ENCODE data around the gene ATG101.

ATG101 gene

DNA sequence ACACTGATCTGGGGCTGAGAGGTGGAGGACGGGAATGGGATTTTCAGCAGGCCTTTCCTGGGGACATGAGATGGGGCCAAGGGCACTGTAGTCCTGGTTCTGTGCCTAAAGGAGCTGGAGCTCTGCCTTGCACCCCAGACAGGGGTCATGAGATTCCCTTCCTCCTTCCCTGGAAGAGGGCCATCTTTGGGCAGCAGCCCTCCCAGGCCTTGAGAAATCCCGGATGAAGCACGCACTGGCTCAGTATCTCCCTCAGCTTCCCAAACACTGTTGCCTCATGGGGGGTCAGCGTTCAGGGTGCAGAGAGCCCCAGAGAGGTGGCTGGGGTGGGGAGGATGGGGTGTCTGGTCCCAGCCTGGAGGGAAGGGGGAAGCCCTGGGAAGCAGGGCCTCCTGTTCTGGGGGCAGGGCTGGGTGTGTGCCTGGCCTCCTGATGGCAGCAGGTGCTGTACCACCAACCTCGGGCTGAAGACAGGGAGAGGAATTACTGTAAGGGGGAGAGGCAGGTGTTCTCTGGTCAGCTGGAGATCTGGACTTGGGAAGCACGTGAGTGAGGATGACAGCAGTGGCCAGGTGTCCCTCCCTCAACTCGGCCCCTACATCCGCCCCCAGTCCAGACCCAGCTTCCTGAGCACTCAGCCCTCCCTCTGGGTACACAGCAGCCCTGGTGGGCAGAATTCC lies 26.9 kb upstream of the ATG101 start:
- no peak for DNase-seq

DNA sequence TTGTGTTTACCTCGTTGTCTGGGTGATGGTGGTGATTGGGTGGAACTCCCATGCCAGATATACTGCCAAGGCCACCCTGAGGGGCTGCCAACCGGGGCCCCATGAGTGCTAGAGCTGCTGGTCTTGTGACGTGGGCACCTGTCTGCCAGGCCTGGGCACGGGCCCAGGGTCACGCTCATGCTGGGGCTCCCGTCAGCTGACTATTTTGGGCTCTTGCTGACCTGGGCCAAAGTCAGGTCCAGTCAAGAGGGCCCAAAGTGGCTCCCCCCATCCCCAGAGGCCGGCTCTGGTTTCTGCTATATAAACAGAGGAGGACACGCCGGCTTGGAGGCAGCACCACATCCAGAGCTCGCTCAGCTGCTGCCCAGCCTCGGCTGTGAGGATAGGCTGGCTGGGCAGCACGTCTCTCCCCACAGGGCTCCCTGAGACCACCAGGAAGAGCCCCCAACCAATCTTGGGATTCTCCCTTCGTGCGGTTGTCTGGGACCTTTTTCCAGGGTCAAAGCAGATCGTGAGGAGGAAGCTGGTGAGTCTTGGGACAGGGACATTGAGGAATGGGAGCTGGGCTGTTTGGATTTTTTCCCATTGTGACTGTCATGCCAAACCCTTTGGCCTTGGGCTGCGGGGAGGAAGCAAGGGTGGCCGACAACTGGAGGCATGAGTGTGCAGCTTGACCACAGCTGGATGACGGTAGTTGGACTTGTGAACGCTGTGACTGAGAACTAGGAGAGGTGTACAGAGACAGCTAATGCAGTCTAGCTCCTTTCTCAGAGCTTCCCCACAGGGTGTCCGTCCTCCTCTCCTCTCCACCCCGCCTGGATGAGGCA lies 26.2 kb upstream of the ATG101 start:
- no peak for DNase-seq

DNA sequence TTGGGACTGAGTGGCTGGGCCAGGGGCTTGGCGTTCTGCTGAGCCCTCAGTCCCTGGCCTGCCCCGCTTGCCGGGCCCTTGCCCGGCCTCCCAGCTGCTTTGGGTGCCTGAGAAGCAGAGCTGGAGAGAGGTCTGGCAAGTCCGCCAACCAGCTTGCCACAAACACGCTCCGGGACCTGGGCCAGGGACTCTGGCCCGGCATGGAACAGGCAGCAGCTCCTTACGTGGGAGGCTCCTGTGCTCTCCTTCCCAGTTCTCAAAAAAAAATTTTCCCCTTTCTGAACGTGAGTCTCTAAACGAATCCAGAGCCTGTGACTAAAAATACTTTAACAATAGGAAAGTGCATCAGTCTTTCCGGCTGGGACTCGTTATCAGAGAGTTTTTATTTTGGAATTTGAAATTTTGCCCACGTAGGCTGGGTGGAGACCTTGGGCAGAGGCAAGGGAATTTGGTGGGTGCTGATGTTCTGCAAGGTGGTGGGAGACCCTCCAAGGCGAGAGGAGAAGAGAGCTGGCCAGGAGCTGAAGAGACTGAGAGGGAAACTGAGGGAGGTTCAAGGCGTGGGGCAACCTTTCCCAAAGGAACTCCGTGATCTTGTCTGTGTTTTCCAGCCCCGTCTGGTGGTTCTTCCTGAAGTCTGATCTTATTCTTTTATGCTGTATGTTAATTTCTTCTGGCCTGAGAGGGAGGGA lies 25.3 kb upstream of the ATG101 start:
- DNase-seq: no peak

DNA sequence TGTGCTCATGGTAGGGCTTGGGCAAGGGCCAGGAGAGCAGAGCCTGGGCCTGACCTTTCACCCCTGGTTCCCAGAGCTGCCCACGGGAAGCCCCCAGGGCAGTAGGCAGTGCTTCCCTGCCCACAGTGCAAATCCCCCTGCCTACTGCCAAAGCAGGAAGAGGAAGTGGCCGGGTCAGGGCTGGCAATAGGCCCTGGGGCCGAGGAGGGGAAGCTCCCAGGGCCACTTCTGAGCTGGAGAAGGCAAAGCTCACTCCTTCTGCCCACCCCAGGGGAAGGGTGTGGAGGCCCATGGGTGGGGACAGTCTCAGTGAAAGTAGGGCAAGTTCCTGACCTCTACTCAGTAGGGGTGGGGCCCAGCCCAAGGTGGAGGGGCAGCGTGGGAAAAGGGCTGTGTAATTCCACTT lies 24.0 kb upstream of the ATG101 start:
- DNase-seq: no peak

DNA sequence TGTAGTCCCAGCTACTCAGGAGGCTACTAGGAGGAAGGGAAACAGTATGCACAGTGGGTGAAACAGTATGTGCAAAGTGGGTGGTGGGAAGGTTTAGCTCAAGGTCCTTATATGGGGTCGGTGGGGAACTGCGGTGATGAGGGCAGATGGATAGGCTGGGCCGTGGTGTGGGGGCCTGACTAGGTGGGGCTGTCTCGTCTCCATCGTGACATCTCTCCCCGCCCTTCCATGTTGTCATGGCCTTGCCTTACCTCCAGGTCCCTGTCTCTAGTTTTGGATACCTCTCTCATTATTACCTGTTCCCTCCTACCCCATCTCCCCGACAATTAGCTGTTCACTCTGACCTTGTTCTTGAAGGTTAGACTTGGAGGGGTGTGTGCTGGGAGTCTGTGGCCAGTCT lies 22.9 kb upstream of the ATG101 start:
- DNase-seq: no peak

DNA sequence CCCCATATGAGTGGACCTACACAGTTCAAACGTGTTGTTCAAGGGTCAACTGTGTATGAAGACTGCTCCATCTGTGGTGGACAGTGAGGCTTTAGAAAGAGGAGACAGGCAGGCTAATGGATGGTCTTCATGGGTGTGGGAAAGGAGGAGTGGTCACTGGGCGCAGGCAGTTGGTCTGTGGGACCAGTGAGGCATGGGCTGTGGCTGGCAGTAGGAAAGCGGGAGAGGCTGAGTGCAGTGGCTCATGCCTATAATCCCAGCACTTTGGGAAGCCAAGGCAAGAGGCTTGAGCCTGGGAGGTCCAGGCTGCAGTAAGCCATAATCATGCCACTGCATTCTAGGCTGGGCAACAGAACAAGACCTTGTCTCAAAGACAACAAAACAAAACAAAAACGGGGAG lies 20.5 kb upstream of the ATG101 start:
- no peak for DNase-seq

DNA sequence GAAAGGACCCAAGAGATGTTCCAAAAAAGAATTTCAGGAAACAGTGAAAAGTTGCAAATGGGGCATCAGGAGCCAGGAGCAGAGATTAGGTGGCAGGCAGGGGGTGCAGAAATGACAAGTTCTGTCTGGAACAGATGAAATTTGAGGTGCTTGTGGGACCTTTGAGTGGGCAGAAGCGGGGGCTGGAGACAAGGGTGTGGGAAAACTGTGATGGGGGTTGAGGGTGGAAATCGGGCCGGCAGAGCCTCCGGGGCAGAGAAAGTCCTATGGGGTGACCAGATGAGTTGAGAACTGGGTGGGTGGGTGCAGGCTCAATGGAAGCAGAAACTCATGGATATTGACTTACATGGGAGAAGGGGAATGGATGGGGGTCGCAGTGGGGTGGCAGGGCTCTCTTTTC lies 20.1 kb upstream of the ATG101 start:
- no peak for DNase-seq

DNA sequence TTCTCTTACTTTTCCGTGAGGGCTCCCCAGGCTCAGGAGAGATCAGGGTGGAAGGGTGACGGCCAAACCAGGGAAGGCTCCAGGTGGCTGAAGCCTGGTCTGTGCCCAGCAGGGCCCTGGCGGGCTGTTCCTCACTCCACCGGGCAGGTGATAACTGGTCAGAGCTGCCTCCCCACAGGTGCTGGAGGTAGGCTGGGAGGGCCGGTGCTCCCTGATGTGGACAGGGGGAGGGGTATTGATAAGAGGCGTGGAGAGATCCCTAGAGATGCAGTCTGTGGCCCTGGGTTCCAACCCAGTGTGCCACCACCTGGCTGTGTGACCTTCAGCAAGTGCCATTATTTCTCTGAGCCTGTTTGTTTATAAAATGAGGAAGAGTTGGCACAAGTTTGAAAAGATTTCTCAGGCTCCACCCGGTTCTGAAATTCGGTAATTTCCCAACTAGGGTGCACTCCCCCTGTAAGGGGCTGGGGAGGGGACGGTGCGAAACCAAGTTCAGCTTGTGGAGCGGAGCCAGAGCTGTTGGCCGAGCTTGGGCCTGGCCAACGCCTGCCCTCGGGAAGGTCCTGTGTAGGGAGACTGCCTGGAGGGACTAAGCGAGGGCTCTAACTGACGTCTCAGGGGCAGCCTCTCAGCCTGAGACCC lies 19.5 kb upstream of the ATG101 start:
- DNase-seq: no peak

DNA sequence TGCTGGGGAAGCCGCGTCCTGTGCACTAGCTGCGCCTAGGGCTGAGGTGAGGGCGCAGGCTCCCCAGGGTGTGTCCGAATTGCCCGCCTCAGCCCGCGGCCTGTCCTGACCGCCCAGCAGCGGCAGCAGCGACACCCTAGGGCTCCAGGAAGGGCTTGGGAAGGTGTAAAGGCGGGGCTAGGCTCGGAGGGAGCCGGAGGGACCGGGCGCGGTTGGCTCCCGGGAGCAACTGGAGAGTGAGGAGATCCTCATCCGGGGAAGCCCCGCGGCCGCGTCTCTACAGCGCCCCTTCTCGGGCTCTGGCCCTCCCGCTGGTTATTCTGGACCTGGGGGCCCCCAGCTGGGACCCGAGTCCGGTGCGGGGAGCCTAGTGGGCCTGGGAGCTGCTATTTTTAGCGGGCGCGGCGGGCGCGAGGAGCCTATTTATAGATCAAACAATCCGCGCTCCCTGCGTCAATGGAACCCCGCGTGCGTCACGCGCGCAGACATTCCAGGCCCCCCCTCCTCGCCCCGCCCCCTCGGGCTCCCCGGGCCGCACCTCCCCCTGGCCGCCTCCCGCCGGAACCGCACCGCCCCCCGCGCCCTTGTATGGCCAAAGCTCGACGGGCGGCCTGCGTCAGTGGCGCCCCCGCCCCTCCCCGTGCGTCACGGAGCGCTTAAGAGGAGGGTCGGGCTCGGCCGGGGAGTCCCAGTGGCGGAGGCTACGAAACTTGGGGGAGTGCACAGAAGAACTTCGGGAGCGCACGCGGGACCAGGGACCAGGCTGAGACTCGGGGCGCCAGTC lies 18.8 kb upstream of the ATG101 start, which contains the start of gene NR4A1:
Gene NR4A1, plus strand, starts transcription at position 685 of the 784 bp plus-strand sequence. CDS start 2,887 bp downstream, outside the sequence.
- peak; percentile 94 for DNase-seq

DNA sequence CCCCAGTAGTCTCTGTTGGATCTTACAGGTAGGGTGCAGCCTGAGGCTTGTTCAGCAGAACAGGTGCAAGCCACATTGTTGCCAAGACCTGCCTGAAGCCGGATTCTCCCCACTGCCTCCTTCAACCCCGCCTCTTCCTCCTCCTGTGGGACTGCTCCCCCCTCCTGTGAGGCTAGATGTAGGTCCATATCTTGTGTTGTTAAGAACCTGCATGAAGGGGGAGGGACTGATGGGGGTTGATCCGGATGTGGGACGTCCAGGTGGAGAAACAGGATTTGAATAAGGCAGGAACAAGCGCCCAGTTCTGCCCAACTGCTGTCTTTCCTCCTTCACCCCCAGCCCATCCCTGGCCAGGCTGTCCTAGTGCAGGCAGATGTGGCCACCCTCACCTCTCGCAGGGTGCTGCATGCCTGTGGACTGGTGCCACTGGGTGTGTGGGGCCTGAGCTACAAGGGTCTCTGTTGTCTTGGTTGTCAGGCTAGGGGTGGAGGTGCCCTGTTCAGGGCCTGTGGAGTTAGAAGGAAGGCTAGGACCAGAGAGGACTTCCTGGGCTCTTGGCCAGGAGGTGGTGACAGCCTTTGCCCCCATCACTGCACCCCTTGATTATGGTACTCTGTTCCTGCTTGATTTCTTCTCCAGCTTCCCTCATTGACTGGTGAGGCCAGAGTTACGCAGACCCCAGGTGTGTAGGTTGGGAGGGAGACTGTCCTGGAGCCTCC lies 17.2 kb upstream of the ATG101 start:
- DNase-seq: no peak

DNA sequence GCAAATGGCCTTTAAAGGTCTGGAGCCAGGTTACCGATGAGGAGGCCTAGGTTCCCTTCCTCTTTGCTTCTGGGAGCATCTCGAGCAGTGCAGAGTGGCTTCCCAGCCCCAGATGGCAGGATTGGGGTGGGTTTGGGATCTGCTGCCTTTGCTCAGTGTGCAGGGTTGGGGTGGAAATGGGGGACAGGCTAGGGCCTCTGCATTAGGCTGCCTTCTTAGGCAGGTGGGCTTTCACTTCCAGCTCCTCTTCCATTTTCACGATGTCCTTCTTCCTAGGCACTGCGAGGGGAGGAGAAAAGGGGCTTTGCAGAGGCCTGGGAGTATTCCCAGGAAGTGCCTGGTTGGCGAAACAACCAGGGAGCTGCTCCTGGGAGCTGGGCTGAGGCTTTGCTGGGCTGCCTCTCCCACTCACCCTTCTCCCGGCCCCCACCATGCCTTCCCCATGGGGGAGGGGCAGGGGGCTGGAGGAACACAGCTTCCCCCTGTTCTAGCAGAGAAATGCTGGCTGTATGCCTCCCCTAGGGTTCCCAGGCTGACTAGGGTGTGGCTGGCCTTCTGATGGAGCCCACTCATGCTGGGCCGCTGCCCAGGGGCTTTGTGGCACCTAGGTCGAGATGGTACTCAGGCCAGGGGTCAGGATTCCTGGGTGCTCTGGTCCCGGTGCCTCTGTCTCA lies 16.1 kb upstream of the ATG101 start:
- DNase-seq: no peak

DNA sequence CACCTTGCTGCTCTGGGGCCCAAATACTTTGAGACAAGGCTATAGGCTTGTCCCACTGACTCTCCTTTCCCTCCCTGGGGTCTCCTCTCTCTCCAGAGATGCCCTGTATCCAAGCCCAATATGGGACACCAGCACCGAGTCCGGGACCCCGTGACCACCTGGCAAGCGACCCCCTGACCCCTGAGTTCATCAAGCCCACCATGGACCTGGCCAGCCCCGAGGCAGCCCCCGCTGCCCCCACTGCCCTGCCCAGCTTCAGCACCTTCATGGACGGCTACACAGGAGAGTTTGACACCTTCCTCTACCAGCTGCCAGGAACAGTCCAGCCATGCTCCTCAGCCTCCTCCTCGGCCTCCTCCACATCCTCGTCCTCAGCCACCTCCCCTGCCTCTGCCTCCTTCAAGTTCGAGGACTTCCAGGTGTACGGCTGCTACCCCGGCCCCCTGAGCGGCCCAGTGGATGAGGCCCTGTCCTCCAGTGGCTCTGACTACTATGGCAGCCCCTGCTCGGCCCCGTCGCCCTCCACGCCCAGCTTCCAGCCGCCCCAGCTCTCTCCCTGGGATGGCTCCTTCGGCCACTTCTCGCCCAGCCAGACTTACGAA lies 15.4 kb upstream of the ATG101 start:
- no peak for DNase-seq

DNA sequence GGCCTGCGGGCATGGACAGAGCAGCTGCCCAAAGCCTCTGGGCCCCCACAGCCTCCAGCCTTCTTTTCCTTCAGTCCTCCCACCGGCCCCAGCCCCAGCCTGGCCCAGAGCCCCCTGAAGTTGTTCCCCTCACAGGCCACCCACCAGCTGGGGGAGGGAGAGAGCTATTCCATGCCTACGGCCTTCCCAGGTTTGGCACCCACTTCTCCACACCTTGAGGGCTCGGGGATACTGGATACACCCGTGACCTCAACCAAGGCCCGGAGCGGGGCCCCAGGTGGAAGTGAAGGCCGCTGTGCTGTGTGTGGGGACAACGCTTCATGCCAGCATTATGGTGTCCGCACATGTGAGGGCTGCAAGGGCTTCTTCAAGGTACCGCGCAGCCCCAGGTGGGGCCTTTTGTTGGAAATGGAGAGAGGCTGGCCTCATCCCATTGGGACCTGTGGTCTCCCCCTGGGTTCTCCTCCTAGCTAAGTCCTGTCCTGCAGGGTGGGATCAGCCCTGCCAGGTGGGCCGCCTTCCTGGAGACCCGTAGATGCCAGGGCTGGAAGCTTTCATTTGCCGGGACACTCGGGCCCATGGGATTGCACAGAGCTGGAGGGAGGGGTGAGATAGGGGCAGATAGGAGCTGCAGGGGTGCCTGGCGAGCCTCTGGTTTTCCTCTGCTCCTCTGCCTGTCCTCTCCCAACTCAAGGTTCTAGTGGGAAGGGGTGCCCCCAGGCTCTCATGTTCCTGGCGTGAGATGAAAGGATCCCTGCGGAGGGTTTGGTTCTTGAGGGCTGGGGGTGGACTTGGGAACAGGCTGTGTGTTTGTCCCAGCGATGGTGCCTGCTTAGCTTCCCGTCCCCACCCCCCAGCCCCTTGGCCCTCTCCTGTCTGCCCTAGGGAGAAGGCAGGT lies 14.7 kb upstream of the ATG101 start:
- no peak for DNase-seq

DNA sequence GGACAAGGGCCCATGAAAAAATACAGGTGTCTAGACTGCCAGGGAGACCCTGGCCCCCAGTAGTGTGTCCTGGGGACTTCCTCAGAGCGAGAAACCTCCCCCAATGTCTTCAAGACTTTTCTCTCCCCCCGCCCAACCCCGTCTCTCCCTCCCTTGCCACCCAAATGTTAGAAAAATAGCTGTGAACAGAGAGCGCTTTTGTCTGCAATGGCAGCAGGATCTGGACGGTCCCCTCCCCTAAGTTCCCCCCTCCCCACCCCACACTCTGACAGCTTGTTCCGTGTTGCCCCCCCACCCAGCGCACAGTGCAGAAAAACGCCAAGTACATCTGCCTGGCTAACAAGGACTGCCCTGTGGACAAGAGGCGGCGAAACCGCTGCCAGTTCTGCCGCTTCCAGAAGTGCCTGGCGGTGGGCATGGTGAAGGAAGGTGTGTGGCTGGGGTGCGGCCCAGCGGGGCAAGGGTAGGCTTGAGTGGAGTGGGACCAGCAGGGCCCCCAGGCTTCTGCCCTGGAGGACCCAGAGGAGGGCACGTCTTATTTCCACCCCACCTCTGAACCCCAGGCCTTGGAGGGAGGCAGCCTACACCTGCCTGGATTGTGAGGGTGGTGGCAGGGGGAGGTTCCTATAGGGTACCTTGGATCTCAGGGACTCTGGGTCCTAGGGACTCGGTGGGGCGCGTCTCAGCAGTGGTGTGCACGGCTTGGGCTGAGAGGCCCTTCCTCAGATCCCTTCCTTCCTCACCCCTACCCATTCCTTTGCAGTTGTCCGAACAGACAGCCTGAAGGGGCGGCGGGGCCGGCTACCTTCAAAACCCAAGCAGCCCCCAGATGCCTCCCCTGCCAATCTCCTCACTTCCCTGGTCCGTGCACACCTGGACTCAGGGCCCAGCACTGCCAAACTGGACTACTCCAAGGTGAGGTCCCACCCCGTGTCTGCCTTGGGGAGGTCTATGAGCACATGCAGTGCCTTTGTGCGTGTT lies 13.8 kb upstream of the ATG101 start:
- no peak for DNase-seq

DNA sequence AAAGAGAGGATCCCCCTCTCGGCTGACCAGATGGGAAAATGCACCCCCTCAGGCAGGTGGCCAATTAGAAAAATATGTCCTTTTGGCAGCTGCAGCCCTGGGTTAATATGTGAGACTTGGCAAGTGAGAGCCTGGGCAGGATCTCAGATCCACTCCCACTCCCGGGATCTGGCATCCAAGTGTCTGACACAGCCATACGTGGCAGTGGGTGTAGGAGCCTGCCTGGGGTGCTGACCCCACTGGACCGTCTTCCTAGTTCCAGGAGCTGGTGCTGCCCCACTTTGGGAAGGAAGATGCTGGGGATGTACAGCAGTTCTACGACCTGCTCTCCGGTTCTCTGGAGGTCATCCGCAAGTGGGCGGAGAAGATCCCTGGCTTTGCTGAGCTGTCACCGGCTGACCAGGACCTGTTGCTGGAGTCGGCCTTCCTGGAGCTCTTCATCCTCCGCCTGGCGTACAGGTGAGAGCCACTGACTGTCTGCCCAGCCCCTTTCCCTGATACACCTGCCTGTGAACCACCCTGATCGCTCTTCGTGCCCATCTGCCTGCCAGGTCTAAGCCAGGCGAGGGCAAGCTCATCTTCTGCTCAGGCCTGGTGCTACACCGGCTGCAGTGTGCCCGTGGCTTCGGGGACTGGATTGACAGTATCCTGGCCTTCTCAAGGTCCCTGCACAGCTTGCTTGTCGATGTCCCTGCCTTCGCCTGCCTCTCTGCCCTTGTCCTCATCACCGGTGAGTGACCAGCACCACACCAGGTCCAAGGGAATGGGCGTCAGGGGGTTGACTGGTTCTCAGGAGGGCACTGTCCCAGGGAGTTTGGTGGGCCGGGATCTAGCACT lies 12.8 kb upstream of the ATG101 start:
- DNase-seq: no peak

DNA sequence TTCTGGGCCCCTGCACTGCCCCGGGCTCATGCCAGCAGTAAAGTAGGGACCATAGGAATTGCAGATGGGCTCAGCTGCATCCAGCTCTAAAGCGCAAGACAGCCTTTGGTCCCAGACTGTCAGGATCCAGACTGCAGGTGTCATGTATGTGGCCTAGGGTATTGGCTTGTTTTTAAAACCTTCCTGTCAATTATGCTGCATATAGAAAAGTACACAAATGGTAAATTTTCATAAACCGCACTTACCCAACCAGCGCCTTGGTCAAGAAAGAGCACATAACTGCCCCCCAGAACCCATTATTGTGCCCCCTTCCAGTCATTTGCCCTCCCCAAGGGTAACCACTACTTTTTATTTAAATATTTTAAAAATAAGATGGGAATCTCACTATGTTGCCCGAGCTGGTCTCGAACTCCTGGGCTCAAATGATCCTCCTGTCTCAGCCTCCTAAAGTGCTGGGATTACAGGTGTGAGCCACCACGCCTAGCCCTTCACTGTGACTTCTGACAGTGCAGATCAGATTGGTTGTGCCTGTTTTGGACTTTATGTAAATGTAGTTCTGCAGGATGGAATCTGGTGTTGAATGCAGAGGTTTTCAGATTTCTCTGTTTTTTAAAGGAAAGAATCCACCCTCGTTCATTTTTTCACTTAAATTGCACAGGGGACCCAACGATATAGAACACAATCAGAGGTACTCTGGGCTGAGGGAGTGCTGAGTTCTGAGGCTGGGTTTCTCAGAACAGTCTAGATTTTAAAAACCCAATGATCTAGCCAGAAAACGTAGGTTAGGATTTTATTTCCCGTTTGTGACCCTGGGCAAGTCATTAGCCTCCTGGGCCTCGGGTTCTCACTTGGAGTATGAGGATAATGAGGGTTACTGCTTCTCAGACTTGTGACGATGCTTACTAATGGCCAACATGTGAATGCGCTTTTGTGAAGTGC lies 11.9 kb upstream of the ATG101 start:
- no peak for DNase-seq
